ENCODE data around the gene BCKDHA.

- TF ChIP-seq POLR2A (IDR thresholded peaks at IDR 0.05) (no peak), CTCF (IDR thresholded peaks at IDR 0.05) (no peak)
Measured at GRCh38 chr19:41395355-41395754, 2.3 kb upstream of the BCKDHA start.

Data from esophagus squamous epithelium (tissue), 4 donors.